GM21528 (cell line): Measurements from ENCODE around the gene MTUS2.

ENCODE experiments used
- ATAC-seq: cut with Tn5 transposase; IDR thresholded peaks from one replicate; pipeline ENCODE4 v1.9.1; 2021; ENCODE audit warnings: mild to moderate bottlenecking, moderate library complexity; ENCODE audit not compliant: unreplicated experiment, low FRiP score

MTUS2 gene

DNA sequence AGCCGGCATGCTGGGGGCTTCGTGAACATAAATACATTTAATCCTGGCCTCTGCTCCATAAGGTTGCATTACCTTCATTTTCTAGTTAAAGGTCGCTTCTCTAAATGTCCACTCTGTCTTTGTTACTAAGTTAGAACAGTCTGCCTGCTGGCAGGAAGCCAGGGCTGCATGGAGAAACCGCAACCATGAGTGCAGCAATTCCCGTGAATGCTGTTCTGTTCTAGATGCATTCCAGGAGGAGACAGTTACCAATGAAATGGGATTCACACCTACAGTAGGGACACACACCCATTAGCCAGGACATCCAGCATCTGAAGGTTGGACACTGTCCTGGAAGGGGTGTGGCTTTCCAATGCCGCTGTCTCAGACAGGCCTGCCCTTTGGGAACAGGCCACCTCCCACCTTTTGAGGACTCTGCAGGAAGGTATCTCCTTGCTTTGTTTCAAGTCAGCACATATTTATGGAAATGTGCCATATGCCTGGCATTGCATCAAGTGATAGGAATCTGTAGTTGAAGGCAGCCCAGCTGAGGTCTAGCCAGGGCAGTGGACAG lies 645.7 kb downstream of the MTUS2 start:
- ATAC-seq: no peak

DNA sequence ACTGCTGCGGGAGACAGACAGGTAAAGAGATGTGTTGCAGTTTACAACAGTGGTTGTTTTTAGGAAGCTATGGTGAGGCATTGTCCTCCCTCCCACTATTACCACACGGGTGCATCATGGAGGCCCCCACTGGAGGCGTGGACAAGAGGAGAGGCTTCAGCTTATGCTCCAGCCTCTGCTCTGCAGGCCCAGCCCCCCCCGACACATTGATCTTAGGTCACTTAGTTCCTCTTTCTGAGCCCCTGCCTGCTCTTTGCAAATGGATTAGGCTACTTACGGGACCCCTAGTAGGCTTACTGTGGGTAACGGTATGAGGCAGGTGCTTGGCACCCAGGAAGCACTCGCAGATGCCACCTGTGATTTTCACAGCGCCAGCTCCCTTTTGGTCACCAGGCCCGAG lies 651.4 kb downstream of the MTUS2 start:
- no peak for ATAC-seq

DNA sequence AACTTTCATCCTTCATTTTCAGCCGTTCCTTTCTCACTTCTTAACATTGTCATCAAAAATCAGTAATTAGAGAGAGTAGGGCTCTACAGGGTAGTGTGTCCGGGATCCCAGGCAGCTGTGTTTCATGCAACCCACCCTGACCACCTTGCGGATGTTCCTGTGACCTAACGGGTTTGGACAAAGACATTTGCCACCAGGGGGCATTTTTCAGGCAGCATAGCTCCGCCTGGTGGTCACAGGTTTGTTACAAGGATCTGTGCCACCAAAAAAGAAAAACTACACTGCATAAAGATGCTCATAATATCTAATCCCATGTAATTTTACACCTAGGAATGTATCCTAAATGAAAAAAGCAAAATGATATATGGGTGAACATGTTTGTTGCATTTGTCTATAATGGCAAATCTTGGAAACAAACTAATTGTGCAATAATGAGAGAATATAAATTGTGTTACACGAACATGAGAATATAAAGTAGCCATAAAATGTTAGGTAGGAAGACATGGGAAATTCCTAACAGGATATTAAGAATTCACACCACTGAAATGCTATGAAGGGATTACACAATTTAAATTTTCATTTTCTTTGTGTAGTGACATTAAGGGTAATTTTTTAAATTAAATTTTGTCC lies 652.3 kb downstream of the MTUS2 start:
- no peak for ATAC-seq

DNA sequence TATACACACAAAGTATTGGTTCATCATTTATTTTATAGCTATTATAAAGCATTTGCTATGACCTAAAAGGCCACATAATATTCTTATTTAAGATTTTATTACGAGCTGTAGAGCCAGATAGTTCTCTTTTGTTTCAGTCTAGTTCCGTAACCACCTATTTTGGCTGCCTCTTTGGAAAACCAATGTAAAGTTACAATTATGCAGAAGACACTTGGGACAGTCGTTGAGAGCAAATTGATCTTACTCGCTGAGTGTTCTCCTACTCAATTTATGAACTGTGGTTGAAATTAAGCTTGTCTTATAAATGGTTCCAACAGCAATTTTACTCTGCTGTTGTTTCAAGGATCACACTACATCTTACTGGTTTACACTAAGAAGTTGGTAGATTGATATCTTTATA lies 653.0 kb downstream of the MTUS2 start:
- ATAC-seq: no peak

DNA sequence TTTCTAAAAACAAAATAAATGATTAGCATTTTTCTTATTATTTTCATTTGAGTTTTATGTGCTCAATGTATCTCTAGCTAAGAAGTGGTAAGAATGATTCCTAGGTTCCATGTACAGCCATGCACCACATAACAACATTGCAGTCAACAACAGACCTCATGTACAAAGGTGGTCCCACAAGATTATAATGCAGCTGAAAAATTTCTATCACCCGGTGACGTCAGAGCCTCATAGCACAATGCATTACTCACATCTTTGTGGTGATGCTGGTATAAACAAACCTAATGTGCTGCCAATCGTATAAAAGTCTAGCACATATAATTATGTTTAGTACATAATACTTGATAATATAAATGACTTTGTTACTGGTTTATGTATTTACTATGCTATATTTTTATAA lies 654.9 kb downstream of the MTUS2 start:
- no peak for ATAC-seq

DNA sequence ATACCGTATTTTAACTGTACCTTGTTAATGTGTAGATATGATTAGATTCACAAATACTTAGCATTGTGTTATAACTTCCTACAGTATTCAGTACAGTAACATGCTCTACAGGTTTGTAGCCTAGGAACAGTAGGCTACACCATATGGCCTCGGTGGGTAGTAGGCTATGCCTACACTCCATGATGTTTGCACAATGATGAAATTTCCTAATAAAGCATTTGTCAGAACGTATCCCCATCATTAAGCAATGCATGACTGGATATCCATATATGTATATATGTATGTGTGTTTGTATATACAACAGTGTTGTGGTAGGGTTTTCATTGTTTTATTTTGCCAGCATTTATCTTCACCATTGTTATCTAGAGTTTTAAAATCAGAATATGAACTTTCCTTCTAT lies 655.9 kb downstream of the MTUS2 start:
- no peak for ATAC-seq

DNA sequence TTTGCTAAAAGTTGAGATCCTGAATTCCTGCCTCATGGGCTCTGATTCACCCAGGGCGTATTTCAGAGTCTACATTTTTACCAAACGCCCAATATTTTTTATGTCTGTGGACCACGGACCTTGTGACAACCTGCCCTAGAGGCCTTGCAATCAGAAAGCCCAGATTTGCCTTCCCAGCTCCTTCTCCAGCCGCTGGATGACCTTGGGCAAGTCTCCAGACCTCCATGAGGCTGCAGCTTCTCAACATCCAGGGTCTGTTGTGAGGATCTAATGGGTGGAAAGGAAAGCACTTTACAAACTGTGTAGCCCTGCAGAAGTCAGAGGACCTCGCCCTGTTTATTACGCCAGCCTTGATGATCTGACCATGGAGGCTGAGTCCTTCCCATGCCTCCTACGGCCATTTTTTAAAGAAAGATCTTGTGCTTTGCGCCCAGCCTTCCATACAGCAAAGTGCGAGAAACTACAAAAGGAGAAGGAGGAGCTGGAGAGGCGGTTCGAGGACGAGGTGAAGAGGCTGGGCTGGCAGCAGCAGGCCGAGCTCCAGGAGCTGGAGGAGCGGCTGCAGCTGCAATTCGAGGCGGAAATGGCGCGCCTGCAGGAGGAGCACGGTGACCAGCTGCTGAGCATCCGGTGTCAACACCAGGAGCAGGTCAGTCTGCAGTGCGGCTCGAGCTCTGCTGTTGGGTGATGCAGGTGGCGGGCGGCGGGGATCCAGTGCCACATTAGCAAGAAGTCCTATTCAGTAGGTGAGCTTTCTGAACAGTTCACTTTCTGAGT lies 659.8 kb downstream of the MTUS2 start:
- no peak for ATAC-seq

DNA sequence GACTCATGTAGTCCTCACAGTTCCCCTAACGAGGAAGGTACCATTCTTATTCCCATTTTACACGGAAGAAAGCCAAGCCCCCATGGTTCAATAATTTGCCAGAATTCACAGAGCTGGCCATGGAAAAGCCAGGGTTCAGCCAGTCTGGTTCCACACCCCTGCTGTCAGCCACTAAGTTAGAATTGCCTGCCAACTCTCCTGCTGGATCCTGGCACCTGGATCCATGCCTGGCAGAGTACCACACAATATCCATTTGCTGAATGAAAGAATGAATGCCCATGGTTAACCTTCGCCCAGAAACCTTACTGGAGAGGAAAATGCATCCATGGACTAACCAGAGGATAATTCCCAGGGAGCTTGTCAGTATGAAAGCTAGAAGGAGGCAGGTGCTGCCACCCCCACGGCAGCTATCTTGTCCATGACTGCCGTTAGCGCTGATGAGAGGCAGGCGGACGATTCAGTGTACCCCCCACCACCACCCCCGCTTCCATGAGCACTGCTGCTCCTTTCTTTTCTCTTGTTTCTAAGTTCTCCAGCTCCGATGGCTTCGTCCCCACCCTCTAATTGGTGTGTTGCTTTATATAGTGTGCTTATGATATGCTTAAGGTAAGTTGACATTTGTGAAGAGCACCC lies 660.9 kb downstream of the MTUS2 start:
- no peak for ATAC-seq

DNA sequence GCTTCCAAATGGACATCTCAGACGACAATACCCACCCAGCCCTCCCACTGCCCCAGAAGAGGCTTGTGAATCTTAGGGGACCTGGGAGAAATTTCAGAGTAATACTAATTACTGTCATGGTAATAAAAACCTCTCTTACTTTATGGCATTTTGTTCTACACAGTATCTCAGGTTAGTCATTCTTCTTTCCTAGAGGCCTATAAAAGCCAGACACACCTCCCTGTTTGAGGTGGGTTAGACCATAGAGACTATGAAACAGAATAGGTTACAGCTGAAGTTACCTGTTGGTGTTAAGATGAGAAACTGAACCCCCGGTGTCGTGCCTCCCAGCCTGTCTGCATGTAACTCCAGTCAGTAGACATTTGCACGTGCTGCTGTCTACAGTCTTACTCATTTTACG lies 661.5 kb downstream of the MTUS2 start:
- ATAC-seq: no peak

DNA sequence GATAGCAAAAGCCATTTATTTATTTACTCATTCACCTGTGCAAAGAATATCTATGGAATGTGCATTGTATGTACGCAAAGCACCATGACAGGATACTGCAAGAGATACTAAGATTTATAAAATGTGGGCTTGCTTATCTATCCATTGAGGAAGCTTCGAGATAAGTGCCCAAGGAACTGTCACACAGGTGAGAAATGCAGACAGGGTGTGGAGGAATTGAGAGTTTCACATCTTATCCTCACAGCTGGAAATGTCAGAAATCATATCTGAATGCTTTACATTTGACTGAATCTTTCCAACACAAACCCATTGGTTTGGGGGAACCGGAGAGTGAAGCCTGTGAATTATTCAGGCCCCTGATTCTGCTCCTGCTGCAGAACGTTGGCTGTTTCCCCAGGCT lies 662.4 kb downstream of the MTUS2 start:
- no peak for ATAC-seq

DNA sequence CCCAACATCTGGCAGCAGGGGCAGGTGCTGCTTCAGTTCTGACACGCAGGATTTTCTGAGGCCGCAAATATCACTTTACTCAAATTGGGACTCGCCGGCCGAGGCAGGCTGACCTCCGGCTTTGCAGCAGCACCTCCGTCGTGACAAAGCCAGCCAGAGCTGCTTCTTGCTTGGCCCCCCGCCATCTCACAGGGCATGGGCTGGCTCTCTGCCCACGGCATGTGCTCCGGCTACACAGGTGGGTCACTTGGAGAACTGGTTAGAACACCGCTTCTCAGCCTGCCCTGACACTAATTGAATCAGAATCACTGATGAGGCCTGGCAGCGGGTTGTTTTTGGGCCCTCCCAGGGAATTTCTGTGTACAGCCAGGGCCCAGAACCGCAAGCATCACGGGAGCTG lies 663.1 kb downstream of the MTUS2 start:
- ATAC-seq: no peak

DNA sequence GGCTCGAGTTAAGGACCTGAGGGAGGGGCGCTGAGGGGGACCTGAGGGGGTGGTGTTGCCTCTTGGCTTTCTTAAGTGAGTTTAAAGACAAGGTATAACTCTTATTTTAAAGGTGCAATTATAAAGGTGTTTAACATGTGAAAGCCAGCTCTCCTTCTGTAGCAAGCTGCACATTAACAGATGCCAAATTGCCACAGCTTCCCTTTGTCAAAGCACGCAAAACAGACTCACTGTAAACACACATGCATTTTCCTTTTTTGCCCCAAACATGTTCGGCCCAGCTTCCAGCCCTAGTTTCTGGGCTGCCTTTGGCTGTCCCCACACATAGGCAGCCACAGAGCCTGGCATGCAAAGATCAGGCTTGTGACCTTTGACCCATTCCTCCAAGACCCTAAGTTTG lies 663.5 kb downstream of the MTUS2 start:
- ATAC-seq: no peak

DNA sequence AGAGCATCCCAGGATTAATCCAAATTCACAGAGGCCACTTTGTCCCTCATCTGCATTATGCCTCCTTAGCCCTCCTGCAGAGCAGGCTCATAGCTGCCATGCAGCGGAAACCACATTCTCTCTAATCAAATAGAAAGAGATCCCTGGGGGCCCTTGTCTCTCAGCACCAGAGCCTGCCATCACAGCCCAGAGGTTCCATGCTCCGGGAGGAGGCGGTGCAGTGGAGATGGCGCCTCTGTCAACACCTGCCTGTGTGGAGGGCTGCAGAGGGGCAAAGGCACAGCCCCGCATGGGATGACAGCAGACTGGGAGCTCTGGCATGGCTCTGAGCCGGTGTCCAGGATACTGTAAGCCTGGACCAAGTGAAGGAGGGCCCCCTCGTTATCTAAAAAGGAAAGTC lies 664.1 kb downstream of the MTUS2 start:
- ATAC-seq: no peak

DNA sequence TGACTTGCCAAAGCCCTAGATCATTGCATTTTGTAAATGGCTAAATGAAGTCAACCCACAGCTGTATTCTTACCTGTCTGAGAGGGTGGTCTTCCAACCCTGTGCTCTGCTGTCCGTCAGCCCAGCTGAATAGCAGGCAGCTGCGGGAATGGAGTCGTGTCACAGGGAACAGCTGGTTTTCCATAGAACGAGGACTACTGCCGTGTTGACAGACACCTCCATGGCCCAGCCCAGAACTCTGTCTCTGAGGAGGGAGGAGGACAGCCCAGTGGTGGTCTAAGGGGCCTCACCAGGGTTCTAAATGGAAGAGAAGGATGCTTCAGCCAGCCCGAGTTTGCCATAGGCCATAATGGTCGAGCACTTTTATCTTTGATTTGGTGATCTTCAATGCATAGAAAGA lies 664.7 kb downstream of the MTUS2 start:
- no peak for ATAC-seq

DNA sequence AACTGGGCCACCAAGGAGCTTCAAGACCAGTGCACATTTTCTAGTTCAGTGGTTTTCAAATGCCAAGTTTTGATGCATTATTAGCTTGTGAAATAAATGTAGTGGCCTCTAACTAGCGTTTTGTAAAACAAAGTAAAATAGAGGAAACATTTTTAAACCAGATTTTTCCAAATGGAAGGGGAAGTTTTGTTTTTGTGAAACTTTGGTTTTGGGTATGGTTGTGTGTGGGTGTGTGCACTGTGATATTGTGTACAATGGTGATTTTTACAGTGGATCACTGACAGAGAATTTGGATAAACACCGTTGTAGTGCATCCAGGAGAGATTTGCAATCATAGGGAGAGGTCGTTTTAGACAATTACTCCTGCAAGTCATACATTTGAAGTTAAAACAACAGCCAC lies 666.4 kb downstream of the MTUS2 start:
- ATAC-seq: no peak

DNA sequence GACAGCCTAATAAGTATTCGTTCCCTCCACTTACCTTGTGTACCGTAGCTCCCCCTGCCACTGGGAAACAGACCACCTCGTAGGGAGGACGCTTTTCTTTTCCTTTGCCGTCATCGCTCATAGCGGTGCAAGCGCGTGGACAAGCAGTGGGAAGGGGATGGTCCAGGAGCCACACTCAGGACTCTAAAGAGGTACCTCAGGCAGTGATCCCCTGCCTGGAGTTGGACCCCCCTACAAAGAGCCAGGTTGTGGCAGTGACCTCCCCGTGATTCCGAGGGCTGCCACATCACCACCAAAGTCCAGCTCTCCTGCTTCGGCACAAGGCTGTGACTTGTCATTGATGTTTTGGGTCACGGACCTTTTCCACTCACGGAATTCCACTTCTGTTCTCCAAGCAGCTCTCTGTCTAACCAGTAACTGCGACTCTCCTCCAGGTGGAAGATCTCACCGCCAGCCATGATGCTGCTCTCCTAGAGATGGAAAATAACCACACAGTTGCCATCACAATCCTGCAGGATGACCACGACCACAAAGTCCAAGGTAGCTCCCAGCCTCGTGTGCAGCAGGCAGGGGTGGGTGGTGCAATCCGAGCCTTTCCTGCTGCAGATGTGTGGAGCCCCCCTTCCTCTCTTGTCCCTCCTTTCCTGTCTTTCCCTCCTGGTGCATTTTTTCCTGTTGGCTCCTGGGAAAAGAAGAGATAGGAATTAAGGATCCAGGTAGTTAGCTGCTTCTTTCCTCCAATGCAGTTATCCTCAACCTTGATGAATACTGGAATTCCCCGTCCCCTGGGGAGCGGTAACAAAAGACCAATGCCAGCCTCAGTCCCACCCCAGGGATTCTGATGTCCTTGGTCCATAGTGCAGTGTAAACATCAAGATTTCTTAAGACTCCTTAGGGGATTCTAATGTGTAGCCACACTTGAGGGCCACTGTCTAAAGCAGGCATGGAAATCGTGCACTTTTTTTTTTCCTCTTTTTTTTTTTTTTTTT lies 667.6 kb downstream of the MTUS2 start:
- no peak for ATAC-seq

DNA sequence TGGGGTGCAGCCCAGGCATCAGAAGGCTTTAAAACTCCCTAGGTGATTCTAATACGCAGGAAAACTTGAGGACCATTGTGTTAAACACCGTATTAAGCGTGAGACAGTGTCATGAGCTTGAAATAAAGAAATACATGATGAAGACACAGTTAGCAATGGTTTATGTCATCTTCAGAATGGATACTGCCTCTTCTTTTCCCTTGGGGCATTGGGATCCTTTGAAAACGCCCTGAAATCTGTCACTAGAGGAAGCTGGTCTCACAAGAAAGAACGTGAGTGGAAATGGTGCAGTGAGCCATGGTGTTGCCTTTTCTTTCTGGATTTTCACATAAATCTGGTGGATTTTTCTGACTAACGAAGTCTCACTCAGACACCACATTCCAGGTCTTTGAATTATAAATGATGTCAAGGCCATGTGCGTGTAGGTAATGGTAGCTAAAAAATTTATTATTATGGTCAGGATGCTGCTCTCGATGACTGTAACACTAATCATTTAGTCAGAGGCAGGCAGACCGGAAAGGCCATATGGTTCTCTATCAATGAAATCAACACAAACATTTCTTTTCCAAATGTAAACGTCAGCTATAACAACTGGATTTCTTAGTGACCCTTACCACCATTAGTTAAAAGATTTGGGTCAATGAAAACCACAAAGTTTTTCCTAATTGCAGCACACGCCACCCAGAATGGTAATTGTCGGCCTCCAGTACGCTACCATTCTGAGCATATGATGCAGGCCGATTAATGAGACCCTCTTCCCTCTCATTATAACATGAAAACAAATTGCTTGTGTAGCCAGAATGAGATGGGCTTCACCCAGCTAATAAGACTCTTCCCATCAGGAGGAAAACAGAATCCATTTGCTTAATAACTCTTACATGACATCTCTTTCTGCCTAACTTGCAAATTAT lies 669.8 kb downstream of the MTUS2 start:
- ATAC-seq: no peak

DNA sequence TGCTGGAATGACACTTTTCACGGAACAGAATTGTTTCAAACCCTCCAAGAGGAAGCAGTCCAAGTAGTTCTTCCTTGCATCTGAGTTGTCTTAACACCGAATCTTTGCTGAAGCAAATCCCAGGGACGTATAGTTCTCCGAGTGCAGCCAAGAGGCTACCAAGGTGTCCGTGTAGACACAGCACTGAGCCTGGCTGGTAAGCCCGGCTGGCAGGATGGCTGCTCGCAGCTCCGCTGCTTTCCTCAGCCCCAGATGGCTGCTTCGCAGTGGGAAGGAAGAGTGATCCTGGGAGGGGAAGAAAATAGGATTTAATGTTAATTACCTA lies 670.4 kb downstream of the MTUS2 start:
- no peak for ATAC-seq

DNA sequence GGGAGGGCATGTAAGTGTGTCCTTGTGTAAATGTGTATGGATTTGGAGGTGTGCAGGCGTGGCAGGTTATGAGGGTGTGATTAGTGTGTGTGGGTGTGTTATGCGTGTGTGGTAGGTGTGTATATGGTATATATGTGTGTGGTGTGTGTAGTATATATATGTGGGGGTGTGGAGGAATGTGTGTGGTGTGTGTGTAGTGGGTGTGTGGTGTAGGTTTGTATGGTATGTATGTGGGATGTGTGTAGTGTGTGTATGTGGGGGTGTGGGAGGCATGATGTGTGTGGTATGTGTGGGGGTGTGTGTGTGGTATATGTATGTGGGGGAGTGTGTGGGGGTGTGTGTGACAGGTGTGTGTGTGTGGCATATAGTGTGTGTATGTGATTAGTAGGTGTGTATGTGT lies 671.1 kb downstream of the MTUS2 start:
- no peak for ATAC-seq

DNA sequence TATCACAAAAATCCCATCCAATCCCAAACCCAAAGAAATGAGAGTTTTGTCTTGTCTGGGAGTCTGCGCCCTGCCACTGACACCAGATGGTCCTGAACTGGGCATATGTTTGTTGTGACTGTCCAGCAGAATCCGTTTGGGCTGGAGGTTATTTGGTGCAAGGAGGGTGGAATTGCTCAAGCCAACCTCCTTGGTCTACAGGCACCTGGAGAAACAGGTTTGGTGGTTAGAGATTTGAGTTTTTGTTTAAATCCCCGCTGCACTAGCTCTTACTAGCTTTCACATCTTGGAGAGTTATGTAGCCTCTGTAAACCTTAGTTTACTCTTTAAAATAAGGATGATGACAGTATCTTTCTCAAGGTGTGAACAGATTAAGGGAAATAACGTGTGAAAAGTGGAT lies 673.7 kb downstream of the MTUS2 start:
- no peak for ATAC-seq
